ENCODE results near the gene ASB10.

ASB10 gene

DNA sequence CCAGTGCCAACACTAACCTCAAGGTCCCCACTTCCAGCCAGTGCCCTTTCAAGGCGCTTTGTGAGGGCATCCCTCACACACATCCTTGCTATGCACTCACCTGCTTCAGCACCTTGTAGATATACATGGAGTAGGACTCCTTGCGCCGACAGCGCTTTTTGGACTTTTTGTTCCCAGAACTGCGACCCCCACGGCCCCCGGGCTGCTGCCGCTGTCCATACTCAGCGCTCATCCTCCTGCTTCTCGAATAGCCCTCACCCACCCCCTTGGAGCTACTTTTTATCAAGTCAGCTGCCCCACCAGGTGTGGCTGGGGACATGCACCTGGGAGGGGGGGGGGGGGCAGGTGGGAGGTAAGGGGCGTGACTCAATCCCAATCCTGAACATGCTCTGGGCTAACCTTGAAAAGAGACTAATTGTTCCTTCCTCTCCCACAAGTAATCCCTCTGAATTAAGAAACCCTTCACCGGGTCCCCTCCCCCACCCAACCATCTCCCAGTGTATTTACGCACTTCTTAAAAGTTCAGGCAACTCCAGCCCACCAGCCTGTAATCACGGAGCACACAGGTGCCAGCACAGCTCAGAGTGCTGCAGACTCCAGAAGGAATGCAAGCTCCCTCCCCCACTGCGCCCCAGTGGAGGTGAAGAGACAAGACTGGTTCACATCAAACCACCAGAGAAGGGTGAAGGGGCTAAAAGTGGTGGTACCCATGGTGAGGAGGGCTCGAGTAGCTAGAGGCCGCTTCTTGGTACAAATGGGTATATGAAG is 23.2 kb upstream of the ASB10 start, which contains the start of gene H2BK1:
Gene H2BK1 (minus strand): TSS at position 402 of the 768 bp plus-strand sequence. CDS start 170 bp downstream, at position 232.
- no peak for FAIRE-seq

DNA sequence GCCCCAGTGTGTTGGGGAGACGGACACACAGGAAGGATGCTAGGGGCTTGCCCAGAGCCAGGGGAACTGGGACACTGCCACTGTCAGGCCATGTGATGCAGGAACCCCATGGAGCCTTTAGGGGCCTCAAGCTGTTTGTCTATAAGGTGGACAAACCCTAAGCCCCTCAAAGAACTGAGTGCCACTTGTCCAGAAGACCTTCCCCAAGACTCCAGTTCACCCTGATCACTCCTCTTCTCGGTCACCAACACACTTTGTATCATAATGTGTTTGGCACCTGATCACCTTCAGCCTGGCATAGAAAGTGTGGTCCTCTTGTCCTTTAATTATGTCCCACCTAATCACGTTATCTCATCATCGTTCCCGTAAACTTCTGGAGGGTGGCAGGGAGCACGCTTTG is 22.5 kb upstream of the ASB10 start:
- FAIRE-seq, result no peak

DNA sequence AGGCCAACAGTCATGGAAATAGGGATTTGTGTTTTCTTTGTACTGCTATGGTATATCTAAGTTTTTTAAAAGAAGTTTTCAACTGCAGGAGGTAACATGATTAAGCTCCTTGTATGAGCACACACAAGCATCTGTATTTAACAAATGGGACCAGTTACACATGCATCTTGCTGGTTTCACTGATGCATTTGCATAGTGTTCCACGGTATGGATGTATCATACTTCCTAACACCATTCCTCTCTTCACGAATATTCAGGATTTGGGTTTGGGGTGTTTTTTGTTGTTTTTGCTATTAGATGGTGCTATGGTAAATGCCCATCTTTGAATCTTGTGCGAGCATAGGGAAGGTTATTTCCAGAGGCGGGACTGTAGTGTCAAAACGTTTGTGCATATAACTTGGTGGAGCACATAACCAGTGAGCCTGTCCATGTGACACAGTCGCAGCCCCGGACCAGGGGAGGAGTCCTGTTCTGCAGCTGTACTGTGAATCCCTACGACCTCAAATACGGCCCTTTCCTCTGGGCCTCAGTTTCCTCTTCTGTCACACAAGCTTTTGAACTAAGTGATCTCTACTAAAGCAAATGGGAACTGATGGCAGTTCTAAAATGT is 21.3 kb upstream of the ASB10 start:
- no peak for FAIRE-seq

DNA sequence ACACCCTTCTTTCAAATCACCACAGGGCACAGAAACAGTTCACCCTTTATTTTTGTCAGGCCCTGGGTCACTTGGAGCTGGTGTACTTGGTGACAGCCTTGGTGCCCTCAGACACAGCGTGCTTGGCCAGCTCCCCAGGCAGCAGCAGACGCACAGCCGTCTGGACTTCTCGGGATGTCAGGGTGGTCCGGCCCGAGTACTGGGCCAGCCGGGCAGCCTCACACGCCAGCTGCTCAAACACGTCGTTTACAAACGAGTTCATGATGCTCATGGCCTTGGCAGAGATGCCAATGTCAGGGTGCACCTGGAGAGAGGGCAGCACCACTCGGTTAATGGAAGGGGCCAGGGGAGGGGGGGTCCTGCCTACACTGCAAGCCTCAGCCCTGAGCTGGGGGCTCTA is 20.8 kb upstream of the ASB10 start:
- no peak for FAIRE-seq

DNA sequence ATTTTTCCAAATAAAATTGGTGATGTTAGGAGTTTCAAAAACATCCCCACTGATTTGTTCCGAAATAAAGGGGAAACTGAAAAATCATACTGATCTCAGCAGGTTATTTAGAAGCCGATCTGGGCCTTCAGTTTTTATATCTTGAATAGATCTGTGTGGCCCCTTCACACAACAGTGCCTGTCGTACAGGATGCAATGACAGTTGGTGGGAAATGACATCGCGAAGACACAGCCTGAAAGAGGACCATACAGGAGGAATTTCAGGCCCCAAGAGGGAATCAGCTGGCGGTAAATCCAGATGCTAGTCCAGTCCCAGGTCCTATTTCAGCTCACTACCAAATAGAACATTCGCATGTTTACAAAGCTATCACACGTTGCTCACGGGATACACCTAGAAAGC is 20.3 kb upstream of the ASB10 start:
- no peak for FAIRE-seq

DNA sequence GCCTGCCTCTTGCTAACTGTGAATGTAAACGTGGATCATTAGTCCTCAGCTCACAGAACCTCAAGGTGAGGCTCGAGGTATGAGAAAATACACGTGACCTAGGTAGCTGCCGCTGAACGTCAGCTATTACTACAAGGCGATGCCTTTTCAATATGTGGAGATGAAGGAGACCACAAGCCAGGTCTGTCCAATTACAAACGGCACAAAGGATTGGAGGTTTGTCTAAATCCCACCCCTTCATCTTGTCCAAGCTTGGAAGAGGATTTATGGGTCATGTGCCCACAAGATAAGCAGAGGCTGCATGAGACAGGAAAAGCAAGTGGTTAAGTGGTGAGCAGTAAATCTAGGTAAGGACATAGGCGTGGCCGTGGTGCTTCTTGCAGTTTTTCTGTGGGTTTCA is 19.9 kb upstream of the ASB10 start:
- FAIRE-seq, result no peak

DNA sequence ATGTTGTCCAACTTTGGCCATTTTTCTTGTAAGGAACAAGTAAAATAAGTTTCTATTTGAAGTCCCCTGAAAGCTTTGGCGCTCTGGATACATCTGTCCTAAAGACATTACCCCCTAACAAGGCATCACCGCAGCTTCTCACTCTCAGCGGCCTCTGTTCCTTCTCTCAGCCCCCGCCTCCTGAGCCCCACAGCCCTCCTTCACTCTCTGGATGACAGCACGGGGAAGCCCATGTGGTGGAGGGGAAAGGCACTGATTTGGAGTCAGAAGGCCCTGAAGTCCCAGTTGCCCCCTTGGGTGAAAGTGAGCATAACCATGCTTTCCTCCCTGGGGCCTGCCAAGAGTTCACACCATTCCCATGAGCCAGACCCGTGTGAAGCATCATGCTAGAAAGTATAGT is 18.7 kb upstream of the ASB10 start:
- no peak for FAIRE-seq

DNA sequence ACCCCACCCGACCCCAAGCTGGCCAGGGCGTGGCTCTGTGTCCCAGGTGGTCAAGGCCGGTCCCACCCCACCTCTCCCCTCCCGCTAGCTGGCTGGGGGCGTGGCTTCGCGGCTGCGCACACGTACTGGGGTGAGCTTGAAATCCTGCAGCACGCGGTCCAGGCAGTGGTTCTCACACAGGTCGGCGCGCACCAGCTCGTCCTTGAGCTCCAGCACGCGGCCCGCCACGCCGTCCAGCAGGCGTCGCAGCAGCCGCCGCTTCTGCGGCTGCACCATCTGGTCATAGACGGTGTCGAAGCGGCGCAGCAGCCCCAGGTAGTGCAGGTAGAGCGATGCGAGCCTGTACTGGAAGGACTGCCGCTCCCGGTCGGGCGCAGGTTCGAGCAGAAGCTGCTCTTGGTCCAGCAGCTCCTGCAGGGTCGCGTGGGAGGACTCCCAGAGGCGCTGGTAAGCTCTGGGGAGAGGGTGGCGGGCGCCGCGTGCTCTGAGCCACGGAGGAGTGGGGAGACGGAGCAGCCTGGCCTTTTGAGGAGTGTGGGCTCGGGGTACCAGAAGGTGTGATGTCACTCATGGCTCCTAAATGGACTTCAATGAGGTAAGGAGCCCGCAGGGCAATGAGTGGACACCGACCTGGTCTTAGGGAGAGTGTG is 17.5 kb upstream of the ASB10 start:
- no peak for FAIRE-seq

DNA sequence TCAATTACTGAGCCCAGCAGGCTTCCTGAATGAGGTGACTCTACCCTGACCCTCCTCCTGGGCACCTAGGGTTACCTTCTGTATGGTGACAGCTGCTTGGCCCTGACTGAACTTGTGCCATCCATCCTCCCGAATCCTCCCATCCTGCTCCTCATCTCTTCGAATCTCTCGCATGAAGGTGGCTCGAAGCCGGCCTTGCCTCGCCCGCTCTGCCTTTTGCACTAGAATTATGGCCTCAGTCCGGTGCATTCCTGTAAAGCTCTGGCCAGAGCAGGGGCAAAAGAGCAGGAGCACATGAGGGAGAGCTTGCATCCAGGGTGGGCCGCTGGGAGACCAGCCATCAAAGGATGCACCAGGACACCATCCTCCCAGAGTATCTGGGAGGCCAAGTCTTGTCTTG is 15.8 kb upstream of the ASB10 start:
- no peak for FAIRE-seq

DNA sequence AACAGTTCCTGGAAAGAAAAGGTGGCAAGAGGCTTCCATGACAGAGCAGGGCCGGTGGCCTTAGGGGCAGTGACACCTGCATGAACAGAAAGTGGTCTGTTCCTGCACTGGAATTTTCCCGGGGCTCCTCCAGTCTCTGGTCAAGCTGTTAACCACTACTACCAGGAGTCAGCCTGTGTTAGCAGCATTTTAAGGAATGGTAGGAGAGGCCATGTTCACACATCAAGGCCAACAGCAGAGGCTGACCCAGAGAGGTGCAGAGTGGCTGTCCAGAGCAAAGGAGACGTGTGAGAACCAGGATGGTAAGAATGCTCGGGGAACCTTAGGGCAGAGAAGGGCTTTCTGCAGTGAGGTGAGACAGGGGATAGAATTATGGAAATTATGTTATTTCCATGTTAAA is 14.7 kb upstream of the ASB10 start:
- FAIRE-seq, result no peak

DNA sequence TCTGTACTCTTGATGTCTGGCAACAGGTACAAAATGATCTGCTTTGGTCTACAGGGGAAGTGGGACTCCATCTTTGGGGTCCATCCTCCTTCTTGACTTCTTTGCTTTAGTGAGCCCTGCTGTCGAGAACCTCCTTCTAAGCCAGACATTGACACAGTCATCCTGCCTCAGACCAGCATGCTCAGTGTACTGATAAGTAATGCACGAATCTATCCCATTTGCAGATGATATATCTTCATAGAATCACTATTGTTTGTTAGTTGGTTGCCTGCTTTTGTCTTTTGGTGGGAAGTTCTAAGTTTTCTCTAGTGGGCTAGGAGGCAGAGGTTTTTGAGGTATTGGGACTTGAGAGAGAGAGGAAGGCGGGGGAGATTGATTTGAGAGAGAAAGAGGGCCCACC is 14.3 kb upstream of the ASB10 start:
- FAIRE-seq, result no peak

DNA sequence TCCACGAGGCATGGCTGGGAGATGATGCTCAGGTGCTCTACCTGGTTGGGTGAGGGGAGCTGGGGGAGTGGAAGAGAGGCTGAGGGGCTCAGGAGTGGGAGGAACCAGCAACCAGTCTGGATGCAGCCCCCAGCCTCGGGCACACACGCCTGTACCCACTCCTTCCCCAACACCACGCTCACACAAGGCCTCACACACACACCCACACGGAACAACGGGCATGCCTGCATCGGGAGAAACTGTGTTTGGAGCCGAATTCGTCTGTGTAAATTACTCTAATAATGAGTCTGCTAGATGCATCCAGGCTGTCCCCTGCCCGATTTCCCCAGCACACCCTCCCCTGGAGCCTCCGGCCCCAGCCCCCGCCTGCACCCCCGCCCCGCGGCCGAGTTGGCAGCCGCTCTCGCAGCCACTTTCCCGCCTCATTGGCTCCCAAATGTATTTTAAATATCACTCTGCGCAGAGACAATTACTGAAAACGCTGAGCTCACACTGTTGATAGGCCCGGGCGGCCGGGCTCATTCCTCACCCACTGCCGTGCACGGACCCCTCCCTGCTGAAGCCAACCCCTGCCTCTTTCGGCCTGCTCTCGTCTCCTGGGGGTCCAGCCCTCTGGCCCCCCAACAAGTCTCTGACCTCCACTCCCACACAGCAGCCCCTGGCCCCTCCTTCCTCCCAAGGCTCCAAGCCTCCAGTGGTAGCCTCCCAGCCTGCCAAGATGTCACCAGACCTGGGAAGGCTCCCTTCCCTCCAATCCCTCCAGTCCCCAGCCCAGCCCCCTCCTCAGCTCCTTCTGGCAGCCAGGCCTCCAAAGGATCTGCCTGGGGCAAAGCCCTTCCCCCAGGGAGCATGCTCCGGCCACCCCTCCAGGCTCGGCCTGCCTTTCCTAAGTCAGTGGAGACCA is 12.1 kb upstream of the ASB10 start:
- no peak for FAIRE-seq

DNA sequence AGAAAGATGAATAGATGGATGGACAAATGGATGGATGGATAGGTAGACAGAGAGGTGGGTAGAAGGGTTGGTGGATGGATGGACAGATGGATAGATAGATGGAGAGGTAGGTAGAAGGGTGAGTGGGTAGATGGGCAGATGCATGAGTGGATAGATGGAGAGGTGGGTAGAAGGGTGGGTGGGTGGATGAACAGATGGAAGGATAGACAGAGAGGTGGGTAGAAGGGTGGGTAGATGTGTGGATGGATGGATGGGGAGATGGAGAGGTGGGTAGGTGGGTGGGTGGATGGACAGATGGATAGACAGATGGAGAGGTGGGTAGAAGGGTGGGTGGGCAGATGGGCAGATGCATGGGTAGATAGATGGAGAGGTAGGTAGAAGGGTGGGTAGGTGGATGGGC is 10.9 kb upstream of the ASB10 start:
- FAIRE-seq, result no peak

DNA sequence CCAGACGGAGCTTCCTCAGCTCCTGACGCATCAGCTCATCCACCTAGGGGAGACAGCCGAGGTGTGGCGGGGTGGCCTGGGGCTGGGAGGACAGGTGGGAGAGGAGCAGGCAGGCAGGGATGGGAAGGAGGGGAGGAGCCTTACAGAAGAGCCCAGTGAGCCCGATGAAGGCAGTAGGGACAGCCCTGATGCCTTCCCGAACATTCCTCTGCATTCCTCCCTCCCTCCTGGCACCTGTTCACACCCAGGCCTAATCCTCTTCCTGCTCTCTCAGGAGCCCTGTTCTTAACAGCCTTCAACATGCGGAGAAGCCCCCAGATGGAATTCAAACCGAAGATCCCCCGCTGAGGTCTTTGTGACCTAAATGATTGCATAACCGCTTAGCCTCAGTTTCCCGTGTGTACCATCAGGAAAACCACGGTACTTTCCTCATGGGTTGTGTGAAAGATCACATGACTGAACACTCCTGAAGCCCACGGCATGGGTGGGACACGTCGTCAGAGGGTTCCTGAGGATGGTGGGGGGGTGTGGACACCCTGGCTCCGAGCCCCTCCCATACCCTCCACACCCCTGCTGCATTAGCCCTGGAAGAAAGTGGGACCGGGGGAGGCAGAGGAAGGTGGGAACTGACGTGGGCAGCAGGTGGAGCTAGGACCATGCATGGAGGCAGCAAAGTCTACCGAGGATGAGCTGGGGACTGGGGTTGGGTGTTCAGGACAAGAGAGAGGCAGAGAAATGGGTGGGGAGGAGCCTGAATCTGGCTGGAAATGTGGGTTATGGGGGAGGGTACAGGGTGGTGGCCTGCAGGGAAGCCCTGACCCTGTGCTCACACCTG is 8.8 kb upstream of the ASB10 start:
- FAIRE-seq, result no peak

DNA sequence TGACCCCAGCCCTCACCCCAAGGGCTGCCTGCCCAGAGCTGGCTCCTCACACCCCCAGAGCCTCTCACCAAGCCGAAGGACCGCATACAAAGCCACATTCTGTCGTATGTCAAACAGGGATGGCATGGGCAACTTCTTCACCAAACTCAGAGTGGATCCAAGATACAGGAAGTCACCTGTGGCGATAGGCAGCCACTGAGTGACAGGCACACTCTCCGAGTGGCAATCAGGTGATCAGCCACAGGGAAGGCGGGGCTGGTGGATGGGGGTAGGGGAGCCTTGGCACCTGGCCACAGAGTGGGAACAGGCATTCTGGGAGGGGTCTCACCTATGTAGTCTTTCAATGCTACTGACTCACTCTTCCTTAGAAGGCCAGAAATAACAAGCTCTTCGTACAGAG is 7.1 kb upstream of the ASB10 start:
- no peak for FAIRE-seq

DNA sequence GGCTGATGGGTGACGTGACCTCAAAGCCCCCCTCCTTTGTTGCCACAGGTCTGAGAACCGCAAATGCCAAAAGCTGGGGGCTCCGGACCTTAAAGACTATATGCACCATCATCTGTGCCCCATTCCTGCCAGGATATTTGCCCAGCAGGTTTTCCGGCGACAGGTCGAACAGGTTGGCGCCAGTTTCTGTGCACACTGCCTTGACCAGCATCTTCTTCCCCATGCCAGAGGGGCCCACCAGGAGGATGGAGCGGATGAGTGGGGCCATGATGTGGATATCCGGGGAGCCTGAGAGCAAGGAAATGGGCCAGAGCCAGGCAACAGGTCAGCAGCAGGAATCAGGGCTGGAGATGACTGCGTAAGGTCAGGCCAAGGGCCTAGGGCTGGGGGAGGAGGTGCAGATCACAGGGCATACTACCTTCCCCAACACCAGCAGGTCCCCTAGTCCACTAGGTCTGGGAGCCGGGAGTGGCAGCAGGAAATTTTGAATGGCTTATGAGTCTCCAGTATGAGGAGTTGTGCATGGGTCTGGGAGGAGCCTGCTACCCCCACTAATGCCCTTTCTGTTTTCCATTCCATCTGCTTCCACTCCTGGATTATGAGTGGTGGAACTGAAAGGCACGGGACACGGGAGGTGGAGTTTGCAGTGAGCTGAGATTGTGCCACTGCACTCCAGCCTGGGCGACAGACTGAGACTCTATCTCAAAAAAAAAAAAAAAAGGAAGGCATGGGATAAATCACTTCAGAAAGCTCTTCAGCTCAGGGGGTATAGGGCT is 6.3 kb upstream of the ASB10 start:
- no peak for FAIRE-seq

DNA sequence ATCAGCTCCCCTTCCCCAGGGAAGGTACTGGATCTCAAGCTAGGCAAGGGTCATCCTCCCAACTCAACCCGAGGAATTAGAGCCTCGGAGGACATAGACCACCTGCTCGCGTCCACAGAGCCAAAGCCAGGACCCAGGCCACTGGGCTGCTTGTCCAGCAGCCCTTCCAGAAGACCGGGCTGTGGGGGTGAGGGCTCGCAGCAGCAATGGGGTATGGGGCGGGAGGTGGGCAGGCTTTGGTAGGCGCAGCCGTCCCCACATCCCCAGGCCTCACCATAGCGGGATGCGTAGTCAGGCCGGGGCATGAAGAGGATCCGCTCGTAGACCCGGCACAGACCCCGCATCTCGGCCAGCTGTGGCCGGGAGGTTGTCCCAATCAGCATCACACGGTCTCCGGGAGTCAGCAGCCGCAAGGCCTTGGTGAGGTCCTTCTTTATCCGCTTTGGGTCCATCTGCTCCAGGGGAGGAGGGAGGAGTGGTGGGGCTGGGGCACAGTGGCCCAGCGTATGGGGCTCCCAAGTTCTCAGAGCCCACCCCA is 5.0 kb upstream of the ASB10 start:
- no peak for FAIRE-seq

DNA sequence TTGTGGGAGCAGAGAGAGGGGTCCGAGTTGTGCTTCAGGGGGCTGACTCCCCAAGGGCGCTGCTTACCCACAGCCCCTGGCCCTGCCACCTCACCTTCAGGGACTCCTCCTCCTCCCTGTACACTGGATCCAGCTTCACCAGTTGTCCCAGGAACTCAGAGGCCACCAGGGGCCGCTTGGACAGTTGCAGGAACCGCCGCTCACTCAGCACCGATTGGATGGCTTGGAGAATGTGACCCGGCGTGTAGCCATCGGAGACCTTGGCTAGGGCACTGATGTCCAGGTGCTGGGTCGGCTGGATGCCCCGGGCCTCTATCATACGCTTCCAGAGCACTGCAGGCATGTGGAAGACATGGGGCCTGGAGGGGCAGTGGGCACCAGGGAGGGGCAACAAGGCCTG is 4.5 kb upstream of the ASB10 start:
- no peak for FAIRE-seq

DNA sequence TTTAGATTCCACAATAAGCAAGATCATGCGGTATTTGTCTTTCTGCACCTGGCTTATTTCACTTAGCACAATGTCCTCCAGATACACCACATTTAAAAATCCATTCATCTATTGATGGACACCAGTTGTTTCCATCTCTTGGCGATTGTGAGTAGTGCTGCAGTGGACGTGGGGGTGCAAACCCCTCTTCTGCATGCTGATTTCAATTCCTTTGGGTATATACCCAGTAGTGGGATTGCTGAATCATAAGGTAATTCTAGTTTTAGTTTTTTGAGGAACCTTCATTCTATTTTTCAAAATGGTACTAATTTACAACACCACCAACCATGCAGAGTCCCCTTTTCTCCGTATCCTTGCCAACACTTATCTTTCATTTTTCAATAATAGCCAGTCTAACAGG is 2.0 kb upstream of the ASB10 start:
- FAIRE-seq, result no peak

DNA sequence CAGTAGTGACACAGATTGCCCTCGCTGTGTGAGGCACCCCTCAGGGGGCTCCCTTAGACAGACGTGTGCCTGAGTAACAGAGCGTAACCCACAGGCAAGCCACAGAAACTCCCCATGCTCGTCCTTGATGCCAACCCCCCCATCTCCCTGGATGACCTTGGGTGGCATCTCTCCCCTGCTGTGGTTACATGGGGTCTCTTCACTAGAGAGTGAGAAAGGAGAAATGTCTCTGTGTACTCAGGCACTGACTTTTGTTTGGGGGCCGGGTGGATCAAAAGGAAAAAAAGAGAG is 1.1 kb upstream of the ASB10 start:
- FAIRE-seq, result no peak
